LNCaP clone FGC (cell line): ENCODE results near the gene STX19.
"Not testable (repeated sequence)": the region's sequence is repeated elsewhere in the genome, so short reads cannot be mapped to it uniquely, and the experiment has no call there.

Source experiments
- DNase-seq: peaks from one replicate; pipeline ENCODE4 v3.0.0-alpha.2; 2011; ENCODE audit warnings: low read depth
- H3K4me3 ChIP-seq: 2 replicates; pipeline ENCODE4 v1.5.1; 2011; ENCODE audit warnings: mild to moderate bottlenecking, low read depth, low read length, control low read depth
- TF ChIP-seq, protein P1 (sequence below): IDR thresholded peaks from 2 replicates; pipeline ENCODE4 v1.5.1; 2012; ENCODE audit warnings: mild to moderate bottlenecking; ENCODE audit not compliant: control insufficient read depth, insufficient read depth; ENCODE audit errors: extremely low read depth

The STX19 gene

DNA sequence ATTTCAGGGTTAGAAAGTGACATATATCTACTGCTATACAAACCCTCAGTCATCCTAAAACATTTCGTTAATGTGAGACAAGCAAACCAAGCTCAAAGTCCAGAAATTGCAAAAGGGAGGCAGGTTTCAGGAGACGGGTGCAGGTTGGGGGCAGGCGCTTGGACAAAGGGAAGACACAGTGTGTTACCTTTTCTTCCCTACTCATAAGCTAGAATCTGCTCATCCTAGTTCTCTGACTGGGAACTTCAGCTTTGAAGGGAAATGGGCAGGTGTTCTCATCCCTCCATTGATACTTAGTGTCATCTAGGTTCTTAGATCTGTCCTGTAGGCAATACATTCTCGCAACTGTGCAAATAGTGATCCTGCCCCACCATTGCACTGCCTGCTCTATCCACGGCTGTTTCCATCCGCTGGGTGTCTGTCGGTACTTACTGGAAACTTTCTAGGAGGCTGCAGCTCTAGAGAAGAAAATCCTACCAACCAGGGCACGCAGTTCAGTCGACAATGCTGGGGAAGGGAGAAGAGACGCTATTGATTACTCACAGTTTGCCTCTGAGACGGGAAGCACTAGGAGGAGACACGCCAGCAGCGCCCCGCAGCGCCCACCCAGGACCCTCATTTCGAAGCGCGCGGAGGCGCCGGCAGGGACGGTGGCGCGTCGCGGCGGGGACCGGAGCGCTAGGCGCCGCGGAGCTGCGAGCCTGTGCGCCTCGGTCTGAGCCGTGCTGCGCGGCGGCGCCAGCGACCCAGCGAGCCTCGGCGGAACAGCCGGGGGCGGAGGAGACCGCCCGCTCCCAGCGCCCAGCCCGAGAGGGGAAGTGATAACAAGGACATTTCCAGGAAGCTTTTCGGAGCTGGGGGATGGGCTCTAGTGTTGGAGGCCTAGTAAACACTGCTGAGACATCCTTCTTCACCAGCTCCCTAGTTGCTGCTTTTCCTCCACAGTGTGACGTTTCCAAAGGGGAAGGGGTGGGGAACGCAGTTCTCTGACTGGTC, 55.0 kb downstream of the STX19 start, which contains the start of gene PROS1:
PROS1 (minus strand) TSS at position 766 of the 996 bp plus-strand sequence; CDS start at position 619, 147 bp downstream.
- peak within 1 kb of the TSS; percentile 51 for H3K4me3 ChIP-seq
- peak; percentile 27 for DNase-seq
- TF ChIP-seq, protein P1, sequence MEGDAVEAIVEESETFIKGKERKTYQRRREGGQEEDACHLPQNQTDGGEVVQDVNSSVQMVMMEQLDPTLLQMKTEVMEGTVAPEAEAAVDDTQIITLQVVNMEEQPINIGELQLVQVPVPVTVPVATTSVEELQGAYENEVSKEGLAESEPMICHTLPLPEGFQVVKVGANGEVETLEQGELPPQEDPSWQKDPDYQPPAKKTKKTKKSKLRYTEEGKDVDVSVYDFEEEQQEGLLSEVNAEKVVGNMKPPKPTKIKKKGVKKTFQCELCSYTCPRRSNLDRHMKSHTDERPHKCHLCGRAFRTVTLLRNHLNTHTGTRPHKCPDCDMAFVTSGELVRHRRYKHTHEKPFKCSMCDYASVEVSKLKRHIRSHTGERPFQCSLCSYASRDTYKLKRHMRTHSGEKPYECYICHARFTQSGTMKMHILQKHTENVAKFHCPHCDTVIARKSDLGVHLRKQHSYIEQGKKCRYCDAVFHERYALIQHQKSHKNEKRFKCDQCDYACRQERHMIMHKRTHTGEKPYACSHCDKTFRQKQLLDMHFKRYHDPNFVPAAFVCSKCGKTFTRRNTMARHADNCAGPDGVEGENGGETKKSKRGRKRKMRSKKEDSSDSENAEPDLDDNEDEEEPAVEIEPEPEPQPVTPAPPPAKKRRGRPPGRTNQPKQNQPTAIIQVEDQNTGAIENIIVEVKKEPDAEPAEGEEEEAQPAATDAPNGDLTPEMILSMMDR, result no peak

DNA sequence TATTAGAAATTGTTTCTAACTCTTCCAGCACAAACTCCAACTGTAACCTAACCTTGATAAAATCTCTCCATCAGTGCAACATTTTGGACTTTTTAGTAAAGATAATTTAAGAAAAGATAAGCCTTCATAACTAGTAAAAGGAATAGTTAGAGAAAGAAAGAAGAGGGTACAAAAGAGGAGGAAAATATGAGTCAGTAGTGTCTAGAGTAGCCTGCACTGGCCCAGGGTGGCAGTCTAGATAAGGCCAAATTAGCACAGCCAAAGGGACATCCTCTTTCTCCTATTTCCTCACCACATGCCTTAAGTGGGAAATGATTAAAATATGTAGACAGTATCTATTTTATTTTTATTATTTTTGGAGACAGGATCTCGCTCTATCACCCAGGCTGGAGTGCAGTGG, 58.4 kb downstream of the STX19 start:
- no peak overlapping the region for H3K4me3 ChIP-seq
- TF ChIP-seq, protein P1, result no peak
- DNase-seq, result no peak

DNA sequence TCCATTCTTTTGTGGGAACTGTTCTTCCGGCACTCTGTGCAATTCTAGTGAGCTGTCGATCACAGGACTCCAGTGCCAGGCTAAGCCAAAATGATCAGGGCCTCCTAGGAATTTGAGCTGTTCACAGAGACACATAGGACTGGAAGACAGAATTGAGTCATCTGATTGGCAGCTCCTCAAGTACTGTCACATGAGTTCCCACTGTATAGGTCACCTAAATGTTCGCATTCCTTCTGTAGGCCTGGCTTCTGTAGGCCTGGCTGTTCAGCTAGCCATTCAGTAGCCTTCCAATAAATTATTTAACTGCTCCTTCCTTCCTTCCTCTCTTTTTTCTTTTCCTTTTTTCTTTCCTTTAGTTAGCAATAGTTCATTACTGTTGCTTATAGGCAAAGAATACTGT, 59.0 kb downstream of the STX19 start:
- TF ChIP-seq, protein P1, result no peak
- H3K4me3 ChIP-seq, result no peak overlapping the region
- no peak for DNase-seq

DNA sequence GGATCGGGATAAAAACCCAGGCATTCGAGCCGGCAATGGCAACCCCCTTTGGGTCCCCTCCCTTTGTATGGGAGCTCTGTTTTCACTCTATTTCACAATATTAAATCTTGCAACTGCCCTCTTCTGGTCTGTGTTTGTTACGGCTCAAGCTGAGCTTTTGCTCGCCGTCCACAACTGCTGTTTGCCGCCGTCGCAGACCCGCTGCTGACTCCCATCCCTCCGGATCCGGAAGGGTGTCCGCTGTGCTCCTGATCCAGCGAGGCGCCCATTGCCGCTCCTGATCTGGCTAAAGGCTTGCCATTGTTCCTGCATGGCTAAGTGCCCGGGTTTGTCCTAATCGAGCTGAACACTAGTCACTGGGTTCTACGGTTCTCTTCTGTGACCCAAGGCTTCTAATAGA, 63.3 kb downstream of the STX19 start:
- DNase-seq, H3K4me3 ChIP-seq: not testable (repeated sequence)
